Neural progenitor cell (in vitro differentiated cells): ENCODE data around the gene GDPD5.

Experiments
- EZH2 ChIP-seq: fragments of 200-600 bp; sonication (generic); IDR thresholded peaks from 2 replicates; pipeline ENCODE4 v1.6.1; 2017; ENCODE audit warnings: antibody characterized with exemption, mild to moderate bottlenecking, moderate library complexity
- EZH2phosphoT487 ChIP-seq: fragments of 200-600 bp; sonication (generic); IDR thresholded peaks from 2 replicates; pipeline ENCODE4 v1.6.1; 2017; ENCODE audit warnings: antibody characterized with exemption
- TF ChIP-seq, protein P1 (sequence below): fragments of 200-600 bp; sonication (generic); IDR thresholded peaks from 2 replicates; pipeline ENCODE4 v1.5.1; 2017; ENCODE audit warnings: antibody characterized with exemption, mild to moderate bottlenecking

GRCh38 chr11:75403983-75404658 is 121.6 kb downstream of the GDPD5 start:
- TF ChIP-seq, protein P1, sequence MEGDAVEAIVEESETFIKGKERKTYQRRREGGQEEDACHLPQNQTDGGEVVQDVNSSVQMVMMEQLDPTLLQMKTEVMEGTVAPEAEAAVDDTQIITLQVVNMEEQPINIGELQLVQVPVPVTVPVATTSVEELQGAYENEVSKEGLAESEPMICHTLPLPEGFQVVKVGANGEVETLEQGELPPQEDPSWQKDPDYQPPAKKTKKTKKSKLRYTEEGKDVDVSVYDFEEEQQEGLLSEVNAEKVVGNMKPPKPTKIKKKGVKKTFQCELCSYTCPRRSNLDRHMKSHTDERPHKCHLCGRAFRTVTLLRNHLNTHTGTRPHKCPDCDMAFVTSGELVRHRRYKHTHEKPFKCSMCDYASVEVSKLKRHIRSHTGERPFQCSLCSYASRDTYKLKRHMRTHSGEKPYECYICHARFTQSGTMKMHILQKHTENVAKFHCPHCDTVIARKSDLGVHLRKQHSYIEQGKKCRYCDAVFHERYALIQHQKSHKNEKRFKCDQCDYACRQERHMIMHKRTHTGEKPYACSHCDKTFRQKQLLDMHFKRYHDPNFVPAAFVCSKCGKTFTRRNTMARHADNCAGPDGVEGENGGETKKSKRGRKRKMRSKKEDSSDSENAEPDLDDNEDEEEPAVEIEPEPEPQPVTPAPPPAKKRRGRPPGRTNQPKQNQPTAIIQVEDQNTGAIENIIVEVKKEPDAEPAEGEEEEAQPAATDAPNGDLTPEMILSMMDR: no peak
- TF ChIP-seq EZH2phosphoT487 (no peak), EZH2 (no peak)
